ENCODE measurements around the gene ELL2. TPM values are rescaled to one million over a fixed set of nuclear protein-coding genes. Genes with fewer than 3 reads are reported as not detected.

Gene ELL2
- total and polyA plus RNA-seq, 2 of the 13 experiments (the other 11 are each of a cell fraction or from before 2014, with no cell fraction given), result 78.9 to 97.1 TPM

- TF ChIP-seq, protein P1, sequence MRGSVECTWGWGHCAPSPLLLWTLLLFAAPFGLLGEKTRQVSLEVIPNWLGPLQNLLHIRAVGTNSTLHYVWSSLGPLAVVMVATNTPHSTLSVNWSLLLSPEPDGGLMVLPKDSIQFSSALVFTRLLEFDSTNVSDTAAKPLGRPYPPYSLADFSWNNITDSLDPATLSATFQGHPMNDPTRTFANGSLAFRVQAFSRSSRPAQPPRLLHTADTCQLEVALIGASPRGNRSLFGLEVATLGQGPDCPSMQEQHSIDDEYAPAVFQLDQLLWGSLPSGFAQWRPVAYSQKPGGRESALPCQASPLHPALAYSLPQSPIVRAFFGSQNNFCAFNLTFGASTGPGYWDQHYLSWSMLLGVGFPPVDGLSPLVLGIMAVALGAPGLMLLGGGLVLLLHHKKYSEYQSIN (CRISPR knock-in tag; IDR thresholded peaks at IDR 0.05; ENCODE audit: borderline replicate concordance), result no peak
- TF ChIP-seq, protein P2, sequence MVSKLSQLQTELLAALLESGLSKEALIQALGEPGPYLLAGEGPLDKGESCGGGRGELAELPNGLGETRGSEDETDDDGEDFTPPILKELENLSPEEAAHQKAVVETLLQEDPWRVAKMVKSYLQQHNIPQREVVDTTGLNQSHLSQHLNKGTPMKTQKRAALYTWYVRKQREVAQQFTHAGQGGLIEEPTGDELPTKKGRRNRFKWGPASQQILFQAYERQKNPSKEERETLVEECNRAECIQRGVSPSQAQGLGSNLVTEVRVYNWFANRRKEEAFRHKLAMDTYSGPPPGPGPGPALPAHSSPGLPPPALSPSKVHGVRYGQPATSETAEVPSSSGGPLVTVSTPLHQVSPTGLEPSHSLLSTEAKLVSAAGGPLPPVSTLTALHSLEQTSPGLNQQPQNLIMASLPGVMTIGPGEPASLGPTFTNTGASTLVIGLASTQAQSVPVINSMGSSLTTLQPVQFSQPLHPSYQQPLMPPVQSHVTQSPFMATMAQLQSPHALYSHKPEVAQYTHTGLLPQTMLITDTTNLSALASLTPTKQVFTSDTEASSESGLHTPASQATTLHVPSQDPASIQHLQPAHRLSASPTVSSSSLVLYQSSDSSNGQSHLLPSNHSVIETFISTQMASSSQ (IDR thresholded peaks at IDR 0.05; ENCODE audit: low read depth), result no peak
- TF ChIP-seq, protein P2 (CRISPR knock-in tag; IDR thresholded peaks at IDR 0.05; ENCODE audit: borderline replicate concordance), result no peak
- TF ChIP-seq FOSL1 (CRISPR knock-in tag; IDR thresholded peaks at IDR 0.05; ENCODE audit: borderline replicate concordance) (no peak), POLR2AphosphoS5 (IDR thresholded peaks at IDR 0.05; ENCODE audit: low read depth, low read length) (no peak; the same call in 1 of the 2 replicates), HOXD1 (CRISPR knock-in tag; IDR thresholded peaks at IDR 0.05) (no peak), HNRNPH1 (optimal IDR thresholded peaks at IDR 0.05; ENCODE audit: low read depth, low read length) (no peak), EP300 (IDR thresholded peaks at IDR 0.05; ENCODE audit: low read depth in 2 of 2, low read length in 2 of 2) (peak in 1 of 2 experiments; percentile 86; a peak in 2 of 4 replicates), EP300 (CRISPR knock-in tag; IDR thresholded peaks at IDR 0.05; ENCODE audit: borderline replicate concordance) (peak; percentile 67; the same call in 1 of the 2 replicates), ELF4 (CRISPR knock-in tag; IDR thresholded peaks at IDR 0.05; ENCODE audit: borderline replicate concordance) (no peak), ZNF569 (CRISPR knock-in tag; IDR thresholded peaks at IDR 0.05; ENCODE audit: borderline replicate concordance) (no peak), PHF8 (CRISPR knock-in tag; IDR thresholded peaks at IDR 0.05) (no peak), TBX3 (IDR thresholded peaks at IDR 0.05; ENCODE audit: borderline replicate concordance) (no peak), ISX (CRISPR knock-in tag; conservative IDR thresholded peaks at IDR 0.05) (no peak), CEBPB (IDR thresholded peaks at IDR 0.05; ENCODE audit: borderline replicate concordance, low read depth, low read length) (no peak), ZNF274 (CRISPR knock-in tag; IDR thresholded peaks at IDR 0.05) (no peak), FOXK1 (CRISPR knock-in tag; IDR thresholded peaks at IDR 0.05; ENCODE audit: borderline replicate concordance, low read depth) (no peak), ZBTB10 (CRISPR knock-in tag; IDR thresholded peaks at IDR 0.05; ENCODE audit: borderline replicate concordance) (peak; percentile 33; the same call in 1 of the 2 replicates), KDM2A (CRISPR knock-in tag; IDR thresholded peaks at IDR 0.05; ENCODE audit: borderline replicate concordance, low read depth) (no peak)
- TF ChIP-seq, protein P3, sequence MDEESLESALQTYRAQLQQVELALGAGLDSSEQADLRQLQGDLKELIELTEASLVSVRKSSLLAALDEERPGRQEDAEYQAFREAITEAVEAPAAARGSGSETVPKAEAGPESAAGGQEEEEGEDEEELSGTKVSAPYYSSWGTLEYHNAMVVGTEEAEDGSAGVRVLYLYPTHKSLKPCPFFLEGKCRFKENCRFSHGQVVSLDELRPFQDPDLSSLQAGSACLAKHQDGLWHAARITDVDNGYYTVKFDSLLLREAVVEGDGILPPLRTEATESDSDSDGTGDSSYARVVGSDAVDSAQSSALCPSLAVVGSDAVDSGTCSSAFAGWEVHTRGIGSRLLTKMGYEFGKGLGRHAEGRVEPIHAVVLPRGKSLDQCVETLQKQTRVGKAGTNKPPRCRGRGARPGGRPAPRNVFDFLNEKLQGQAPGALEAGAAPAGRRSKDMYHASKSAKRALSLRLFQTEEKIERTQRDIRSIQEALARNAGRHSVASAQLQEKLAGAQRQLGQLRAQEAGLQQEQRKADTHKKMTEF (CRISPR knock-in tag; IDR thresholded peaks at IDR 0.05), result no peak
Measured at GRCh38 chr5:95908799-95909198, 52.9 kb downstream of the ELL2 start (continued).

All from HepG2 (cell line).